Activated T-helper 1 cell treated with Interleukin-2 at 50 U/mL for 16 hours (primary cell): ENCODE measurements around the gene CD44.
"Not testable (repeated sequence)": the region's sequence is repeated elsewhere in the genome, so short reads cannot be mapped to it uniquely, and the experiment has no call there.

Source experiments
- DNase-seq: peaks from one replicate; pipeline ENCODE4 v3.0.0-alpha.2; 2020; ENCODE audit warnings: low read depth

CD44 gene

GRCh38 chr11:35138943-35139721, at the start of gene CD44:
Gene CD44, plus strand, starts transcription at chr11:35139171. Its CDS starts 133 bp downstream, at chr11:35139304.
- peak; percentile 74 for DNase-seq

DNA sequence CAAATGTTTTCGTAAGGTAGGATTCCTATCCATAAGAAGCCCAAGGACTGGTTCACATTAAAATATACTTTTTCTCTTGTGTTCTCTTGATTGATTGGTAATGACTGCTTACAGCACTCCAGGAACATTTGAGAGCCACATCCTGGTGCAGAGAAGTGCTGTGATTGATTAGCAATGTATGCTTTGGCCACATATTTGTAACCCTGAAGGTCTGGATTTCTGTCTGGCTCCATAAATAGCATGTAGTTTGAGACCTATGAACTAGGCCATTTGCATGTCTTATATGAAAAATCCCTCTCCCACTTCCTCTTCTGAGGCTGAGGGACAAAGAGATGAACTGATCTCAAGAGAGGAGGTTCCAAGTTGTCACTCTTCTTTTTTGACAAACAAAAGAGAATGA, 49.3 kb upstream of the CD44 start:
- DNase-seq = no peak

GRCh38 chr11:35090125-35090524, 48.8 kb upstream of the CD44 start:
- DNase-seq = no peak

DNA sequence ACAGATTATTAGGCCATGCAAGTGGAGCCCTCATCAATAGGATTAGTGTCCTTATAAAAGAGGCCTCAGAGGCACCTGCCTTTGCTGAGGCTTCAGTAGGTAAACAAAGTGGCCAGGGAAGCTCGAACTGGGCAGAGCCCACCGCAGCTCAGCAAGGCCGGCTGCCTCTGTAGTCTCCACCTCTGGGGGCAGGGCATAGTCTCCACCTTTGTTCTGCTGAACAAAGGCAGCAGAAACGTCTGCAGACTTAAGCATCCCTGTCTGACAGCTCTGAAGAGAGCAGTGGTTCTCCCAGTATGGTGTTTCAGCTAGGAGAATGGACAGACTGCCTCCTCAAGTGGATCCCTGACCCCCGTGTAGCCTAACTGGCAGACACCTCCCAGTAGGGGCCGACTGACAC, 48.0 kb upstream of the CD44 start:
- not testable (repeated sequence) for DNase-seq

DNA sequence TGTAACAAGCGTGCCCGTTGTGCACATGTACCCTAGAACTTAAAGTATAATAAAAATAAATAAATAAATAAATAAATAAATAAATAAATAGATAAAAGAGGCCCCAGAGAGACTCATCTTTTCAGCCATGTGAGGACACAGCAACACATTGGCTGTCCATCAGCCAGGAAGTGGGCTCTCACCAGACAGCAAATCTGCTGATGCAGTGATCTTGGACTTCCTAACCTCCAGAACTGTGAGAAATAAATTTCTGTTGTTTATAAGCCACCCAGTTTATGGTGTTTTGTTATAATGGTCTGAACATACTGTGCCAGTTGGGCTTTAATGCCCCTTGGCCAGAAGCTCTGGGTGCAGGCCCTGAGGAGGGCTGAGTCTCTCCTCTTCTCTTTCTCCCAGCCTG, 42.2 kb upstream of the CD44 start:
- DNase-seq = no peak

DNA sequence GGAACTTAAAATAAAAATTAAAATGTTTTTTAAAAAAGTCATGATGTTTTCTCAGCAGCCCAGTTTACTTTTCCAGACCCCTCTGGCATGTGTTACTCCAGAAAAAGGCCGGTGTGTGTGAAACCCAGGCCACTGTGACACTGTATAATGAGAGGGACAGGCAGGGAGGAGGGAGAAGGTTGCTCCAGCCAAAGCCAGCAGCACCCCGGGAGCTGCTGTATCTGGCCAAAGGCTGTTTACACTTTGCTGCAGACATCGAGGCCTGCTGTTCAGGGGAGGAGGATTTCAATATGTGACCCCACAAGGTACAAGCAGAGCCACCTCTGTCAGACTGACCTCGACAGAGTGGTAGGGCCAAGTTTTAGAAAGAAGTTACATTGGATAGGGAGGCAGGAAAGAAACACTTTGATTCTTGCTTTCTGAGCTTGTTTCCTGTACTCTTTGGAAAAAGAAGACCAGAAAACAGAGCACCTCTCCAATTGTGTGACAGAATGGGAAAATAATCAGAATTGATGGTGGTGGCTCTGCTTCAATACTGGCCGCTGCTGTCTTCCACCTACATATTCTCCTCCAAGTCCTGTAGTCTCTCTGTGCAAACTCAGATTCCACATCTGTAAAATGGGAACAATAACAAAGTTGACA, 41.0 kb upstream of the CD44 start:
- DNase-seq = no peak

- DNase-seq = no peak
Measured at GRCh38 chr11:35098855-35099254, 40.1 kb upstream of the CD44 start.

DNA sequence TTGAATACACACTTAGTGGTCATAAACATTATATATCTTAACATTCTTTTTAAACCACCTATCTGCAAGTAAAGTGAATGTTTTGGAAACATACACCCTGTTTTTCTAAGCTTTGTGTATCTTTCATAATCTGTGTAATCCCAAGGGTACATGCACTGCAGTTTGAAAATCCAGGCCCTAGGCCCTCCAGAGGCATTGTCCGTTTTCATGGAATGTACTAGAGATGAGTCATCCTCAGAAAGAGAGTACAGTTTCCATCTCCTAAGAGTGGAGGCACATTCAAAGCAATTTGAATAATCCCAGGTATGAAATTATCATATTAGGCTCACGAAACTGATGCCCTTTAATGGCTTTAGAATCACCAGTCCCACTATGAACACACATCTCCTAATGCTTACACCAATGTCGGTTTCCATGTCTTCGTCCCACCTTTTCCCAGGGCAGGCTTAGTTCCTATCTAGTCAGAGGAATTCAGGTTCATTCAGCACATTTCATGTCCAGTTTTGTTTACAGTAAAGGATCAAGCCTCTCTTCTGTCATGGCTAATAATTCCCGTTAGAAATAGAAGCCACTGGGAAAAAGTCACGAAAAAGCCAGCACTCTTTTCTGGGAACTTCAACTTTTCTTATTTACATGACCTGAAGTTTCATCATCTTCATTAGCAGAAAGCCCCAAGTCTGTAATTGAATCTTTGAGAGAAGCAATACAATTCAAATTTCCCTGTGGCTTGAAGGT, 39.5 kb upstream of the CD44 start:
- DNase-seq = no peak

DNA sequence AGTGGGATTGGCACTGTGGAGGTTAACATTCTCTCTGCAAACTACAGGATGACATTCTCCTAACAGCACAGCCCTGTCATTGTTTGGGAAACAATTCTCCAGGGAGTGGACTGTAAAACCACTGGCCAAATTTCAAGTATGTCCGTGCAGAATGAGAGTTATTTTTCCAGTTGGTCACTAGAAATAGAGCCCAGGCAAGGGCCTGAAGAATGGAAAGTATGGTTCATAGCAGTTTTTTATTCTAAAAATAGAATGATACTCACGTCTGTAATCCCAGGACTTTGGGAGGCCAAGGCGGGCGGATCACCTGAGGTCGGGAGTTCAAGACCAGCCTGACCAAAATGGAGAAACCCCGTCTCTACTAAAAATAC, 39.0 kb upstream of the CD44 start:
- DNase-seq = no peak

DNA sequence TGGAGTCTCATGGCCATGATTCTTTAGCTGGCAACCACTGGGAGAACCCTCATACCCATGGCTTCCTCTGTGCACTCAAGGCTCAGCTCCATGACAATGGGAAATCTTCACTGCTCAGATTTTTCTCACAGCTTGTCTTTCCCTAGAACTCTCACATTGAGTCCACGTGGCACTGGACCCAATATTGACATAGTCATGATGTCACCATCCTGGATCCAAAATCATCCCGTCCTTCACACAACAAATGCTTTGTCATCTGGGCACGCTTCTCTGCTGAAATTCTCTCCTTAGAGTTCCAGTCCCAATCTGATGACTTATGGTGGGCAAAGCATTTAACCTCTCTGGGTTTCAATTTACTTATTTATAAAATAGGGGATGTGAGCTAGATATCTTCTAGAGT, 37.7 kb upstream of the CD44 start:
- DNase-seq = no peak

- DNase-seq = no peak
Measured at GRCh38 chr11:35102267-35102666, 36.7 kb upstream of the CD44 start.

- no peak for DNase-seq
Measured at GRCh38 chr11:35103366-35104208, 35.4 kb upstream of the CD44 start.

- DNase-seq = no peak
Measured at GRCh38 chr11:35104655-35105054, 34.3 kb upstream of the CD44 start.

- no peak for DNase-seq
Measured at GRCh38 chr11:35105319-35106079, 33.5 kb upstream of the CD44 start.

DNA sequence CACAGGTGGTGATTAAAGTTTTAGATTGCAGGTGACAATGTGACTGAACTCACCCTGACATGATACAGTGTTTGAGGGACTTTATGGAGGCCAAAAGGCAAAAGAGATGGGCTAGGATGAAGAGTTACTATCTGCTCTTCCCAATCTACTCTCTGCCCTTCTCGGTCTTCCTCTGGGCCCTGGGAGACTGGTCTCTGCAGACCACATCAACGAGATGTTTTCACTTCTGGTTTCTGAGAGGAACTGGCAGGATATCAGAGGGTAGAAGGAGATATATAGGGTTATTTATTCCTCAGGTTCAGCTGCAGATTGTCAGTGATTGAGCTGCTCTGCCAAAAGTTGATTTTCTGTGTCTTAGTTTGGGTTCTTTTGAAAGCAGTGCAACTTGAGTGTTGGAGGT, 32.4 kb upstream of the CD44 start:
- DNase-seq = no peak

- DNase-seq = no peak
Measured at GRCh38 chr11:35107861-35108260, 31.1 kb upstream of the CD44 start.

- DNase-seq = not testable (repeated sequence)
Measured at GRCh38 chr11:35108336-35108735, 30.6 kb upstream of the CD44 start.

GRCh38 chr11:35109041-35109440, 29.9 kb upstream of the CD44 start:
- DNase-seq = no peak

DNA sequence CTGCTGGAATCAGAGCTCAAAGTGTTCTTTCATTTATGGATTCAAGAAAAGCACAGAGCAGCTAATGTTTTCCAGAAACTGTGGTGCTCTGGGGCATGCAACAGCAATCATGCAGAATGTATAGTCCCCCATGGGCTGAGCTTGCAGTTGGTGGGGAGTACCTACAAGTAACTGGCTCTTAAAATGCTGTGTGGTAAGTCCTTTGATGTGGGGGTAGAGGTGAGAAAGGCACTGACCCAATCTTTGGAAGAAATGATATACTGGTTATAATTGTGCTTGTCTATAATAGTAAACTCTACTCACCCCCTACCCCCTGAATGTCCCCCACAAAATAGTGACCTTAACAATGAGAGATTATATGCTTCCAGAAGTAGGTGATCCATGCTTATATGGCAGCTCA, 29.1 kb upstream of the CD44 start:
- no peak for DNase-seq

GRCh38 chr11:35111161-35112055, 27.6 kb upstream of the CD44 start:
- DNase-seq = no peak
